ENCODE measurements around the gene COL15A1. TPM values are rescaled to one million over a fixed set of nuclear protein-coding genes. Genes with fewer than 3 reads are reported as not detected.

COL15A1 gene
- total and polyA plus RNA-seq, 2 of the 13 experiments (the other 11 are each of a cell fraction or from before 2014, with no cell fraction given) = not detected

- TF ChIP-seq NR2F6 (IDR thresholded peaks at IDR 0.05) (no peak), NR2F6 (CRISPR knock-in tag; IDR thresholded peaks at IDR 0.05) (no peak), PCBP2 (optimal IDR thresholded peaks at IDR 0.05; ENCODE audit: low read depth, low read length, poor library complexity, severe bottlenecking) (no peak), KMT2A (CRISPR knock-in tag; IDR thresholded peaks at IDR 0.05) (no peak), ZNF674 (CRISPR knock-in tag; IDR thresholded peaks at IDR 0.05; ENCODE audit: low read depth) (no peak), KDM4B (CRISPR knock-in tag; IDR thresholded peaks at IDR 0.05) (no peak)
Measured at GRCh38 chr9:98966676-98967075, 23.0 kb downstream of the COL15A1 start (continued).

GRCh38 chr9:98967257-98967656 is 23.6 kb downstream of the COL15A1 start:
- Histone ChIP-seq H2AFZ (ENCODE audit: low read length) (no peak overlapping the region), H3K9me3 (ENCODE audit: low read length) (no peaks in the 10 kb centered on the region), H3K36me3 (replicated peaks in 1 of 2; ENCODE audit: control insufficient read depth in 1 of 2, insufficient read depth in 2 of 2, low read length in 2 of 2) (no peaks in the 10 kb centered on the region), H3K9ac (ENCODE audit: insufficient read depth, low read depth, low read length) (no peak overlapping the region), H3K79me2 (ENCODE audit: insufficient read depth, low read length) (no peaks in the 10 kb centered on the region), H3K4me2 (ENCODE audit: low read depth, low read length) (no peak overlapping the region), H3K27me3 (ENCODE audit: control insufficient read depth in 1 of 2, insufficient read depth in 2 of 2, low read length in 2 of 2) (peaks cover 3 to 8% of the 10 kb centered on the region in 2 experiments; a peak in 2 of 5 replicates), H3K4me1 (ENCODE audit: insufficient read depth, low read length) (no peaks in the 10 kb centered on the region), H3K4me3 (replicated peaks in 1 of 3; ENCODE audit: insufficient read depth in 1 of 3, low read depth in 2 of 3, low read length in 3 of 3) (no peak overlapping the region), H4K20me1 (ENCODE audit: insufficient read depth, low read length) (no peaks in the 10 kb centered on the region), H3K27ac (ENCODE audit: extremely low read length, insufficient read depth, low read length) (no peak overlapping the region)
- CTCF ChIA-PET (ENCODE audit: low intra/inter-chr PET ratio, low total read pairs) = no interaction called here
- intact Hi-C loops (cut with micrococcal nuclease; ENCODE audit: unreplicated experiment) = no loop called here
- ATAC-seq (no peak), FAIRE-seq (no peak), DNase-seq (ENCODE audit: low spot score) (no peak)
- 53% methylated on average over 3 of the region's 4 CpGs for whole genome bisulfite sequencing (ENCODE audit: low lambda C conversion rate)
- no TSS peak for BruUV-seq (replicated peaks)
- TF ChIP-seq ZNF879 (CRISPR knock-in tag; IDR thresholded peaks at IDR 0.05) (no peak), ZSCAN21 (CRISPR knock-in tag; IDR thresholded peaks at IDR 0.05; ENCODE audit: borderline replicate concordance) (no peak), ZNF652 (CRISPR knock-in tag; IDR thresholded peaks at IDR 0.05; ENCODE audit: borderline replicate concordance, low read depth) (no peak), ZKSCAN8 (CRISPR knock-in tag; IDR thresholded peaks at IDR 0.05; ENCODE audit: borderline replicate concordance) (no peak), KLF16 (CRISPR knock-in tag; IDR thresholded peaks at IDR 0.05) (no peak), ONECUT2 (CRISPR knock-in tag; IDR thresholded peaks at IDR 0.05) (no peak), NR2F6 (IDR thresholded peaks at IDR 0.05) (no peak), NR2F6 (CRISPR knock-in tag; IDR thresholded peaks at IDR 0.05) (no peak), RELA (CRISPR knock-in tag; IDR thresholded peaks at IDR 0.05) (no peak), RNF2 (conservative IDR thresholded peaks at IDR 0.05; ENCODE audit: low read depth) (no peak), ZNF276 (CRISPR knock-in tag; IDR thresholded peaks at IDR 0.05; ENCODE audit: low read depth) (no peak), SRSF9 (IDR thresholded peaks at IDR 0.05; ENCODE audit: borderline replicate concordance, insufficient read depth, low read depth, low read length, poor library complexity, severe bottlenecking) (no peak), TCF7L2 (IDR thresholded peaks at IDR 0.05; ENCODE audit: low read depth, low read length) (no peak), ZNF614 (CRISPR knock-in tag; IDR thresholded peaks at IDR 0.05; ENCODE audit: borderline replicate concordance) (no peak), ZBTB8A (CRISPR knock-in tag; IDR thresholded peaks at IDR 0.05; ENCODE audit: borderline replicate concordance, low read depth) (no peak)
- POLR2A ChIA-PET = no interaction called here
- in situ Hi-C loops (cut with HindIII; ENCODE audit: extremely low pct_ligation_motif_present, low pct_unique_long_range_greater_than_20kb) = no loop called here
